Activated T-cell treated with anti-CD3 and anti-CD28 coated beads, Interleukin-2, amount 50 U/mL, for 24 hours (primary cell): ENCODE measurements around the gene GNL1.
"Not testable (repeated sequence)": the region's sequence is repeated elsewhere in the genome, so short reads cannot be mapped to it uniquely, and the experiment has no call there.

ENCODE experiments used
- DNase-seq: peaks from one replicate; pipeline ENCODE4 v3.0.0-alpha.2; 2020
- H3K27ac Mint-ChIP-seq: 2 replicates; pipeline ENCODE4 v1.8.0; 2020; ENCODE audit warnings: mild to moderate bottlenecking, mixed read lengths
- H3K27me3 Mint-ChIP-seq: 2 replicates; pipeline ENCODE4 v1.8.0; 2020; ENCODE audit warnings: mixed read lengths
- H3K36me3 Mint-ChIP-seq: 2 replicates; pipeline ENCODE4 v1.8.0; 2020; ENCODE audit warnings: low read depth, mixed read lengths
- H3K4me1 Mint-ChIP-seq: 2 replicates; pipeline ENCODE4 v1.8.0; 2020; ENCODE audit warnings: low read depth, mixed read lengths
- H3K4me3 Mint-ChIP-seq: 2 replicates; pipeline ENCODE4 v1.8.0; 2020; ENCODE audit warnings: mild to moderate bottlenecking, moderate library complexity, mixed read lengths
- H3K9me3 Mint-ChIP-seq: 2 replicates; pipeline ENCODE4 v1.8.0; 2020; ENCODE audit warnings: mixed read lengths

GNL1 gene

GRCh38 chr6:30508890-30509736, 47.2 kb downstream of the GNL1 start:
- Mint-ChIP-seq H3K27ac (peak overlapping the region; percentile 92), H3K4me3 (peak overlapping the region; percentile 52), H3K9me3 (no peaks in the 10 kb centered on the region), H3K27me3 (no peaks in the 10 kb centered on the region), H3K4me1 (peaks cover 61% of the 10 kb centered on the region), H3K36me3 (no peaks in the 10 kb centered on the region)
- peak; percentile 61 for DNase-seq

- Mint-ChIP-seq H3K4me1 (peaks cover 65% of the 10 kb centered on the region), H3K9me3 (no peaks in the 10 kb centered on the region)
- no peak for DNase-seq
Measured at GRCh38 chr6:30507849-30508827, 48.2 kb downstream of the GNL1 start.

GRCh38 chr6:30500421-30501355, 55.6 kb downstream of the GNL1 start:
- no peaks in the 10 kb centered on the region for H3K9me3 Mint-ChIP-seq
- no peak for DNase-seq
- peak overlapping the region; percentile 76 for H3K4me3 Mint-ChIP-seq
- H3K27ac Mint-ChIP-seq = peak overlapping the region; percentile 87
- H3K36me3 Mint-ChIP-seq = no peaks in the 10 kb centered on the region
- peaks cover 49% of the 10 kb centered on the region for H3K4me1 Mint-ChIP-seq
- H3K27me3 Mint-ChIP-seq = no peaks in the 10 kb centered on the region

More at GRCh38 chr6:30507849-30508827, 48.2 kb downstream of the GNL1 start:
- Mint-ChIP-seq H3K36me3 (no peaks in the 10 kb centered on the region), H3K4me3 (peak overlapping the region; percentile 52), H3K27me3 (no peaks in the 10 kb centered on the region), H3K27ac (peak overlapping the region; percentile 92)

- DNase-seq, H3K4me3 Mint-ChIP-seq, H3K27ac Mint-ChIP-seq, H3K9me3 Mint-ChIP-seq, H3K27me3 Mint-ChIP-seq: not testable (repeated sequence)
- peaks cover 64% of the 10 kb centered on the region for H3K4me1 Mint-ChIP-seq
- H3K36me3 Mint-ChIP-seq = peaks cover 11% of the 10 kb centered on the region
Measured at GRCh38 chr6:30498705-30499104, 57.6 kb downstream of the GNL1 start.

GRCh38 chr6:30497714-30498113, 58.6 kb downstream of the GNL1 start:
- Mint-ChIP-seq H3K4me3 (no peak overlapping the region), H3K4me1 (peaks cover 69% of the 10 kb centered on the region), H3K36me3 (peaks cover 21% of the 10 kb centered on the region), H3K27me3 (no peaks in the 10 kb centered on the region), H3K9me3 (no peaks in the 10 kb centered on the region), H3K27ac (peak overlapping the region; percentile 92)
- no peak for DNase-seq

- Mint-ChIP-seq H3K36me3 (peaks cover 26% of the 10 kb centered on the region), H3K27ac (peak overlapping the region; percentile 92), H3K4me1 (peaks cover 74% of the 10 kb centered on the region)
- DNase-seq, H3K27me3 Mint-ChIP-seq, H3K4me3 Mint-ChIP-seq, H3K9me3 Mint-ChIP-seq: not testable (repeated sequence)
Measured at GRCh38 chr6:30497261-30497599, 59.1 kb downstream of the GNL1 start.

- Mint-ChIP-seq H3K4me1 (peaks cover 77% of the 10 kb centered on the region), H3K9me3 (no peaks in the 10 kb centered on the region), H3K27ac (peak overlapping the region; percentile 92), H3K4me3 (peak overlapping the region; percentile 8), H3K27me3 (no peaks in the 10 kb centered on the region), H3K36me3 (peaks cover 38% of the 10 kb centered on the region)
- no peak for DNase-seq
Measured at GRCh38 chr6:30495993-30496392, 60.3 kb downstream of the GNL1 start.

- Mint-ChIP-seq H3K4me1 (peaks cover 69% of the 10 kb centered on the region), H3K27ac (peak overlapping the region; percentile 98), H3K36me3 (peaks cover 47% of the 10 kb centered on the region)
- not testable (repeated sequence) for DNase-seq, H3K9me3 Mint-ChIP-seq, H3K4me3 Mint-ChIP-seq, H3K27me3 Mint-ChIP-seq
Measured at GRCh38 chr6:30495060-30495459, 61.2 kb downstream of the GNL1 start.

GRCh38 chr6:30494291-30494861, 61.9 kb downstream of the GNL1 start:
- H3K4me1 Mint-ChIP-seq = peaks cover 65% of the 10 kb centered on the region
- peak; percentile 50 for DNase-seq
- H3K36me3 Mint-ChIP-seq = peaks cover 53% of the 10 kb centered on the region
- H3K9me3 Mint-ChIP-seq = no peaks in the 10 kb centered on the region
- peak overlapping the region; percentile 98 for H3K27ac Mint-ChIP-seq
- peak overlapping the region; percentile 97 for H3K4me3 Mint-ChIP-seq
- H3K27me3 Mint-ChIP-seq = no peaks in the 10 kb centered on the region

GRCh38 chr6:30493643-30494250, 62.5 kb downstream of the GNL1 start:
- peak; percentile 73 for DNase-seq
- Mint-ChIP-seq H3K4me1 (peaks cover 68% of the 10 kb centered on the region), H3K36me3 (peaks cover 54% of the 10 kb centered on the region), H3K9me3 (no peaks in the 10 kb centered on the region), H3K27me3 (no peaks in the 10 kb centered on the region), H3K4me3 (peak overlapping the region; percentile 97), H3K27ac (peak overlapping the region; percentile 98)

GRCh38 chr6:30491991-30492952, 64.0 kb downstream of the GNL1 start:
- Mint-ChIP-seq H3K27me3 (no peaks in the 10 kb centered on the region), H3K27ac (peak overlapping the region; percentile 98), H3K9me3 (no peaks in the 10 kb centered on the region), H3K4me1 (peaks cover 67% of the 10 kb centered on the region), H3K4me3 (peak overlapping the region; percentile 97), H3K36me3 (peaks cover 54% of the 10 kb centered on the region)
- DNase-seq = peak; percentile 54
